Liver (tissue), 9 donors: ENCODE results near the gene MCF2L. TPM values are rescaled to one million over a fixed set of nuclear protein-coding genes. Genes with fewer than 3 reads are reported as not detected.

Experiments used
- DNase-seq: peaks from one replicate; pipeline ENCODE4 v3.0.0-alpha.2; 2017; ENCODE audit warnings: low spot score
- H3K27ac ChIP-seq, 2 donors: one replicate each; pipeline ENCODE4 v1.7.0; 2013; ENCODE audit warnings: inconsistent platforms in 2 of 2, low read length in 2 of 2, control low read depth in 1 of 2, low read depth in 1 of 2, mild to moderate bottlenecking in 1 of 2
- H3K27me3 ChIP-seq, 4 donors: one replicate each; pipeline versions ENCODE4 v1.6.1 to v1.7.0; 2013; ENCODE audit warnings: low read length in 3 of 4, inconsistent platforms in 1 of 4, mild to moderate bottlenecking in 1 of 4, moderate library complexity in 1 of 4; ENCODE audit not compliant: control insufficient read depth in 4 of 4, insufficient read depth in 4 of 4
- H3K36me3 ChIP-seq, 4 donors: one replicate each; pipeline versions ENCODE4 v1.6.1 to v1.7.0; 2013; ENCODE audit warnings: low read length in 3 of 4, mild to moderate bottlenecking in 3 of 4, low read depth in 1 of 4, moderate library complexity in 1 of 4; ENCODE audit not compliant: control insufficient read depth in 4 of 4, insufficient read depth in 3 of 4
- H3K4me1 ChIP-seq, 4 donors: one replicate each; pipeline versions ENCODE4 v1.6.1 to v1.7.0; 2013; ENCODE audit warnings: low read length in 3 of 4, mild to moderate bottlenecking in 3 of 4, moderate library complexity in 1 of 4; ENCODE audit not compliant: control insufficient read depth in 4 of 4, insufficient read depth in 4 of 4
- H3K4me3 ChIP-seq, 3 donors: one replicate each; pipeline versions ENCODE4 v1.6.1 to v1.7.0; 2013; ENCODE audit warnings: low read length in 3 of 3, control low read depth in 1 of 3, low read depth in 1 of 3, mild to moderate bottlenecking in 1 of 3
- H3K9ac ChIP-seq, 2 donors: one replicate each; pipeline ENCODE4 v1.7.0; 2013; ENCODE audit warnings: low read length in 2 of 2, mild to moderate bottlenecking in 2 of 2, moderate library complexity in 2 of 2, control low read depth in 1 of 2, low read depth in 1 of 2
- H3K9me3 ChIP-seq, 4 donors: one replicate each; pipeline versions ENCODE4 v1.6.1 to v1.7.0; 2013; ENCODE audit warnings: low read length in 3 of 4; ENCODE audit not compliant: control insufficient read depth in 4 of 4
- EGR1 ChIP-seq, 2 donors: IDR thresholded peaks; 2 replicates each; pipeline ENCODE4 v1.6.1; 2016 to 2018; ENCODE audit warnings: antibody characterized with exemption in 2 of 2, low read depth in 2 of 2
- FOXA1 ChIP-seq: IDR thresholded peaks from 2 replicates; pipeline ENCODE4 v1.6.1; 2016; ENCODE audit warnings: antibody characterized with exemption
- FOXA2 ChIP-seq: IDR thresholded peaks from 2 replicates; pipeline ENCODE4 v1.6.1; 2016; ENCODE audit warnings: antibody characterized with exemption
- JUND ChIP-seq, 2 donors: IDR thresholded peaks; 2 replicates each; pipeline ENCODE4 v1.6.1; 2016; ENCODE audit warnings: antibody characterized with exemption in 2 of 2
- MAX ChIP-seq: IDR thresholded peaks from 2 replicates; pipeline ENCODE4 v1.6.1; 2016; ENCODE audit warnings: antibody characterized with exemption
- RXRA ChIP-seq, 2 donors: IDR thresholded peaks; 2 replicates each; pipeline ENCODE4 v1.6.1; 2017 to 2018; ENCODE audit warnings: antibody characterized with exemption in 2 of 2, mild to moderate bottlenecking in 1 of 2
- TAF1 ChIP-seq: conservative IDR thresholded peaks from 2 replicates; pipeline ENCODE4 v1.6.1; 2016; ENCODE audit warnings: antibody characterized with exemption, mild to moderate bottlenecking
- ZBTB33 ChIP-seq: IDR thresholded peaks from 2 replicates; pipeline ENCODE4 v1.6.1; 2016; ENCODE audit warnings: antibody characterized with exemption
- WGBS: extraction: QIAGEN DNeasy Blood & Tissue Kit; methylation state at CpG from one replicate; pipeline ENCODE4 v1.1.7; 2013; 5-methylcytosine and 5-hydroxymethylcytosine counted together
- polyA plus RNA-seq, 2 donors: library from polyadenylated mRNA; stranded (reverse) in 1 of 2; unstranded in 1 of 2; fragments of 200-250 nt in 1 of 2; fragments of >200 nt in 1 of 2; fragmentation: Nextera tagmentation in 1 of 2; extraction: Ambion mirVana in 1 of 2; gene quantifications; one replicate each; pipeline versions ENCODE4 v1.2.1 to v1.2.3, GENCODE V29; 2013 to 2015
- total RNA-seq, 2 donors: library from RNA; depleted of rRNA; stranded (reverse); fragments of >200 nt; gene quantifications; one replicate each; pipeline ENCODE4 v1.2.3, GENCODE V29; 2014
- TF ChIP-seq, protein P1 (sequence below): IDR thresholded peaks from 2 replicates; pipeline ENCODE4 v1.6.1; 2016; ENCODE audit warnings: antibody characterized with exemption
- TF ChIP-seq, protein P2 (sequence below): IDR thresholded peaks from 2 replicates; pipeline ENCODE4 v1.6.1; 2016; ENCODE audit warnings: antibody characterized with exemption, mild to moderate bottlenecking
- donor health status: healthy.
- donor health status: healthy.
- donor health status: healthy.
- donor health status: healthy.
- donor health status: healthy.

Gene MCF2L
- total and polyA plus RNA-seq, 4 donors = 2.9 to 12.8 (median 7.1) TPM

- WGBS = 88% methylated on average over 5 of the region's 5 CpGs
- Histone ChIP-seq H3K4me3 (no peak overlapping the region), H3K27me3 (no peaks in the 10 kb centered on the region), H3K4me1 (peaks cover 0 to 19% (median 14%) of the 10 kb centered on the region in 4 donors), H3K9me3 (no peaks in the 10 kb centered on the region), H3K9ac (no peak overlapping the region), H3K36me3 (no peaks in the 10 kb centered on the region), H3K27ac (no peak overlapping the region)
- TF ChIP-seq TAF1 = no peak
- TF ChIP-seq JUND (IDR thresholded peaks at IDR 0.05) = no peak
- no peak for TF ChIP-seq FOXA1
- no peak for TF ChIP-seq RXRA (IDR thresholded peaks at IDR 0.05)
- no peak for TF ChIP-seq ZBTB33
- TF ChIP-seq, protein P1, sequence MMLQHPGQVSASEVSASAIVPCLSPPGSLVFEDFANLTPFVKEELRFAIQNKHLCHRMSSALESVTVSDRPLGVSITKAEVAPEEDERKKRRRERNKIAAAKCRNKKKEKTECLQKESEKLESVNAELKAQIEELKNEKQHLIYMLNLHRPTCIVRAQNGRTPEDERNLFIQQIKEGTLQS = no peak
- TF ChIP-seq MAX = no peak
- TF ChIP-seq FOXA2 = no peak
- DNase-seq = no peak
Observed at GRCh38 chr13:112983042-112983305, 14.0 kb downstream of the MCF2L start.

- no peak for DNase-seq
- WGBS = 81% methylated on average over 27 of the region's 27 CpGs
- H3K27ac ChIP-seq = no peak overlapping the region
- H3K36me3 ChIP-seq = no peaks in the 10 kb centered on the region
- peaks cover 0 to 19% (median 14%) of the 10 kb centered on the region in 4 donors for H3K4me1 ChIP-seq
- H3K4me3 ChIP-seq = no peak overlapping the region
- no peaks in the 10 kb centered on the region for H3K9me3 ChIP-seq
- no peak overlapping the region for H3K9ac ChIP-seq
- H3K27me3 ChIP-seq = no peaks in the 10 kb centered on the region
- TF ChIP-seq ZBTB33 = no peak
- no peak for TF ChIP-seq EGR1 (IDR thresholded peaks at IDR 0.05; ENCODE audit: low read depth in 2 of 2)
- TF ChIP-seq, protein P2, sequence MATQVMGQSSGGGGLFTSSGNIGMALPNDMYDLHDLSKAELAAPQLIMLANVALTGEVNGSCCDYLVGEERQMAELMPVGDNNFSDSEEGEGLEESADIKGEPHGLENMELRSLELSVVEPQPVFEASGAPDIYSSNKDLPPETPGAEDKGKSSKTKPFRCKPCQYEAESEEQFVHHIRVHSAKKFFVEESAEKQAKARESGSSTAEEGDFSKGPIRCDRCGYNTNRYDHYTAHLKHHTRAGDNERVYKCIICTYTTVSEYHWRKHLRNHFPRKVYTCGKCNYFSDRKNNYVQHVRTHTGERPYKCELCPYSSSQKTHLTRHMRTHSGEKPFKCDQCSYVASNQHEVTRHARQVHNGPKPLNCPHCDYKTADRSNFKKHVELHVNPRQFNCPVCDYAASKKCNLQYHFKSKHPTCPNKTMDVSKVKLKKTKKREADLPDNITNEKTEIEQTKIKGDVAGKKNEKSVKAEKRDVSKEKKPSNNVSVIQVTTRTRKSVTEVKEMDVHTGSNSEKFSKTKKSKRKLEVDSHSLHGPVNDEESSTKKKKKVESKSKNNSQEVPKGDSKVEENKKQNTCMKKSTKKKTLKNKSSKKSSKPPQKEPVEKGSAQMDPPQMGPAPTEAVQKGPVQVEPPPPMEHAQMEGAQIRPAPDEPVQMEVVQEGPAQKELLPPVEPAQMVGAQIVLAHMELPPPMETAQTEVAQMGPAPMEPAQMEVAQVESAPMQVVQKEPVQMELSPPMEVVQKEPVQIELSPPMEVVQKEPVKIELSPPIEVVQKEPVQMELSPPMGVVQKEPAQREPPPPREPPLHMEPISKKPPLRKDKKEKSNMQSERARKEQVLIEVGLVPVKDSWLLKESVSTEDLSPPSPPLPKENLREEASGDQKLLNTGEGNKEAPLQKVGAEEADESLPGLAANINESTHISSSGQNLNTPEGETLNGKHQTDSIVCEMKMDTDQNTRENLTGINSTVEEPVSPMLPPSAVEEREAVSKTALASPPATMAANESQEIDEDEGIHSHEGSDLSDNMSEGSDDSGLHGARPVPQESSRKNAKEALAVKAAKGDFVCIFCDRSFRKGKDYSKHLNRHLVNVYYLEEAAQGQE = no peak
Observed at GRCh38 chr13:112983428-112984196, 14.6 kb downstream of the MCF2L start.
